Measurements from ENCODE around the gene RD3L.

GRCh38 chr14:103894034-103894722, 48.2 kb downstream of the RD3L start:
- TF ChIP-seq POLR2AphosphoS5 (IDR thresholded peaks at IDR 0.05; ENCODE audit: low read depth) (no peak), EZH2 (IDR thresholded peaks at IDR 0.05; ENCODE audit: low read depth, unreplicated experiment) (no peak), EZH2phosphoT487 (IDR thresholded peaks at IDR 0.05; ENCODE audit: unreplicated experiment) (no peak), ETS1 (IDR thresholded peaks at IDR 0.05) (no peak), ZNF331 (CRISPR knock-in tag; IDR thresholded peaks at IDR 0.05; ENCODE audit: low read depth) (no peak), JUNB (IDR thresholded peaks at IDR 0.05; ENCODE audit: unreplicated experiment) (no peak), CREB1 (CRISPR knock-in tag; IDR thresholded peaks at IDR 0.05; ENCODE audit: low read depth) (no peak)
- TF ChIP-seq, protein P1, sequence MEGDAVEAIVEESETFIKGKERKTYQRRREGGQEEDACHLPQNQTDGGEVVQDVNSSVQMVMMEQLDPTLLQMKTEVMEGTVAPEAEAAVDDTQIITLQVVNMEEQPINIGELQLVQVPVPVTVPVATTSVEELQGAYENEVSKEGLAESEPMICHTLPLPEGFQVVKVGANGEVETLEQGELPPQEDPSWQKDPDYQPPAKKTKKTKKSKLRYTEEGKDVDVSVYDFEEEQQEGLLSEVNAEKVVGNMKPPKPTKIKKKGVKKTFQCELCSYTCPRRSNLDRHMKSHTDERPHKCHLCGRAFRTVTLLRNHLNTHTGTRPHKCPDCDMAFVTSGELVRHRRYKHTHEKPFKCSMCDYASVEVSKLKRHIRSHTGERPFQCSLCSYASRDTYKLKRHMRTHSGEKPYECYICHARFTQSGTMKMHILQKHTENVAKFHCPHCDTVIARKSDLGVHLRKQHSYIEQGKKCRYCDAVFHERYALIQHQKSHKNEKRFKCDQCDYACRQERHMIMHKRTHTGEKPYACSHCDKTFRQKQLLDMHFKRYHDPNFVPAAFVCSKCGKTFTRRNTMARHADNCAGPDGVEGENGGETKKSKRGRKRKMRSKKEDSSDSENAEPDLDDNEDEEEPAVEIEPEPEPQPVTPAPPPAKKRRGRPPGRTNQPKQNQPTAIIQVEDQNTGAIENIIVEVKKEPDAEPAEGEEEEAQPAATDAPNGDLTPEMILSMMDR (conservative IDR thresholded peaks at IDR 0.05; ENCODE audit: low read depth in 2 of 2), result no peak
- TF ChIP-seq, protein P2, sequence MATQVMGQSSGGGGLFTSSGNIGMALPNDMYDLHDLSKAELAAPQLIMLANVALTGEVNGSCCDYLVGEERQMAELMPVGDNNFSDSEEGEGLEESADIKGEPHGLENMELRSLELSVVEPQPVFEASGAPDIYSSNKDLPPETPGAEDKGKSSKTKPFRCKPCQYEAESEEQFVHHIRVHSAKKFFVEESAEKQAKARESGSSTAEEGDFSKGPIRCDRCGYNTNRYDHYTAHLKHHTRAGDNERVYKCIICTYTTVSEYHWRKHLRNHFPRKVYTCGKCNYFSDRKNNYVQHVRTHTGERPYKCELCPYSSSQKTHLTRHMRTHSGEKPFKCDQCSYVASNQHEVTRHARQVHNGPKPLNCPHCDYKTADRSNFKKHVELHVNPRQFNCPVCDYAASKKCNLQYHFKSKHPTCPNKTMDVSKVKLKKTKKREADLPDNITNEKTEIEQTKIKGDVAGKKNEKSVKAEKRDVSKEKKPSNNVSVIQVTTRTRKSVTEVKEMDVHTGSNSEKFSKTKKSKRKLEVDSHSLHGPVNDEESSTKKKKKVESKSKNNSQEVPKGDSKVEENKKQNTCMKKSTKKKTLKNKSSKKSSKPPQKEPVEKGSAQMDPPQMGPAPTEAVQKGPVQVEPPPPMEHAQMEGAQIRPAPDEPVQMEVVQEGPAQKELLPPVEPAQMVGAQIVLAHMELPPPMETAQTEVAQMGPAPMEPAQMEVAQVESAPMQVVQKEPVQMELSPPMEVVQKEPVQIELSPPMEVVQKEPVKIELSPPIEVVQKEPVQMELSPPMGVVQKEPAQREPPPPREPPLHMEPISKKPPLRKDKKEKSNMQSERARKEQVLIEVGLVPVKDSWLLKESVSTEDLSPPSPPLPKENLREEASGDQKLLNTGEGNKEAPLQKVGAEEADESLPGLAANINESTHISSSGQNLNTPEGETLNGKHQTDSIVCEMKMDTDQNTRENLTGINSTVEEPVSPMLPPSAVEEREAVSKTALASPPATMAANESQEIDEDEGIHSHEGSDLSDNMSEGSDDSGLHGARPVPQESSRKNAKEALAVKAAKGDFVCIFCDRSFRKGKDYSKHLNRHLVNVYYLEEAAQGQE (IDR thresholded peaks at IDR 0.05; ENCODE audit: unreplicated experiment), result no peak

Measured in GM23338 (cell line).